Prostate gland (tissue), 2 donors: Measurements from ENCODE around the gene CD300E.

Experiments used
- POLR2A ChIP-seq: fragments of 450-650 bp; IDR thresholded peaks from one replicate; pipeline ENCODE4 v1.6.1; 2016; ENCODE audit warnings: antibody characterized with exemption, mild to moderate bottlenecking
- POLR2AphosphoS5 ChIP-seq: sonication (generic); formaldehyde crosslinking; IDR thresholded peaks from one replicate; pipeline ENCODE4 v1.6.1; 2017; ENCODE audit warnings: antibody characterized with exemption
- TF ChIP-seq, protein P1 (sequence below), 4 experiments: fragments of 200-600 bp in 2 of 4; fragments of 450-650 bp in 2 of 4; sonication (generic) in 2 of 4; IDR thresholded peaks; 1 replicate in 3 of 4; 2 replicates in 1 of 4; pipeline ENCODE4 v1.5.1; 2016 to 2019; ENCODE audit warnings: antibody characterized with exemption in 4 of 4, mild to moderate bottlenecking in 2 of 4, moderate library complexity in 2 of 4

DNA sequence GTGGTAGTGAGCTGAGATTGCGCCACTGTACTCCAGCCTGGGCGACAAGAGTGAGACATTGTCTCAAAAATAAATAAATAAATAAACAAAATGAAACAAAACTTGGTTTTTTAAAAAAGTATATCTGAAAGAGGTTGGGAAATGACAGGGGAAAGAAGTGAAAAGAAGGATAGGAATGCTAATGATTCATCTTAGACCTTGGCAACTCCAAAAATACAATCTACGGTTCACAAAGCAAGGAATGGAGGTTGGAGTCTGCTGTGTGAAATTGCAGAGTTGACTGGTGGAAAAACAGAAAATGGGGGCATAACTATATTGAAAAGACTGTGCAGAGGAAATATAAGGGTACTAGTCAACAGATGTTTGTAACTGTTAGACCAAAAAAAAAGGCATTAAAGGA is 40.0 kb upstream of the CD300E start:
- TF ChIP-seq, protein P1, sequence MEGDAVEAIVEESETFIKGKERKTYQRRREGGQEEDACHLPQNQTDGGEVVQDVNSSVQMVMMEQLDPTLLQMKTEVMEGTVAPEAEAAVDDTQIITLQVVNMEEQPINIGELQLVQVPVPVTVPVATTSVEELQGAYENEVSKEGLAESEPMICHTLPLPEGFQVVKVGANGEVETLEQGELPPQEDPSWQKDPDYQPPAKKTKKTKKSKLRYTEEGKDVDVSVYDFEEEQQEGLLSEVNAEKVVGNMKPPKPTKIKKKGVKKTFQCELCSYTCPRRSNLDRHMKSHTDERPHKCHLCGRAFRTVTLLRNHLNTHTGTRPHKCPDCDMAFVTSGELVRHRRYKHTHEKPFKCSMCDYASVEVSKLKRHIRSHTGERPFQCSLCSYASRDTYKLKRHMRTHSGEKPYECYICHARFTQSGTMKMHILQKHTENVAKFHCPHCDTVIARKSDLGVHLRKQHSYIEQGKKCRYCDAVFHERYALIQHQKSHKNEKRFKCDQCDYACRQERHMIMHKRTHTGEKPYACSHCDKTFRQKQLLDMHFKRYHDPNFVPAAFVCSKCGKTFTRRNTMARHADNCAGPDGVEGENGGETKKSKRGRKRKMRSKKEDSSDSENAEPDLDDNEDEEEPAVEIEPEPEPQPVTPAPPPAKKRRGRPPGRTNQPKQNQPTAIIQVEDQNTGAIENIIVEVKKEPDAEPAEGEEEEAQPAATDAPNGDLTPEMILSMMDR (IDR thresholded peaks at IDR 0.05), result no peak
- TF ChIP-seq POLR2A, result no peak
- no peak for TF ChIP-seq POLR2AphosphoS5
